Effector CD4-positive, alpha-beta T cell (primary cell): ENCODE results near the gene CDKN1C.
A peak's percentile ranks its signal among the peaks of the same experiment; 100 is the strongest.

Source experiments
- DNase-seq: peaks from one replicate; pipeline ENCODE4 v3.0.0-alpha.2; 2020

The CDKN1C gene

DNA sequence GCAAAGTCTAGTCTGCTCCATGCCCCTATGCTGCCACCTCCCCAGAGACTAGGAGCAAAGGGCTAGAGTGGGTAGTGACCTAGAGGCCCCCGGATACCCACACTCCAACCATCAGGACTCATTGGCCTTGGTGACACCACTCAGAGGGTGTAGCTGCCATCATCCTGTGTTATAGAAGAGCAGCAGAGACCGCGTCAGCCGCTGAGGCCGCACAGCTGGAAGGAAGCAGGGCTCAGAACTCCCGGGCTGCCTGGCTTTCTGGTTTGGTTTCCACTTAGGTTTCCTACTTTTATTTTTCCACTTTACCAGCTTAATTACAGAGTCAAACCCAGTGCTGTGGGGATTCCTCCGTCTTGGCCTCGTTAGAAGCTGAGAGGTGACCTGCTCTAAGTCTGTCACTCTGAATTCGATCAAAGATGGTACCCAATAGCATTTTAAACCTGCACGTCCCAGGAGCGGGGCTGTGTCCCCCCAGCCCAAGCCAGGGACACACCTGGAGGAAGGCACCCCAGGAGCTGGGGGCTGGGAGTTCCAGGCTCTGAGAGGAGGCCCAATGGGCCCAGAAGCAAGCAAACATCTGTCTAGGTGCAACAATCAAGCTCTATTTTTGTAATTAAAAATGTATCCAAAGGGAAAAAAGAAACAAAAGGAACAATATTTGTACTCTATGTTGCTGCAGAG lies 2.1 kb upstream of the CDKN1C start:
- DNase-seq = no peak

DNA sequence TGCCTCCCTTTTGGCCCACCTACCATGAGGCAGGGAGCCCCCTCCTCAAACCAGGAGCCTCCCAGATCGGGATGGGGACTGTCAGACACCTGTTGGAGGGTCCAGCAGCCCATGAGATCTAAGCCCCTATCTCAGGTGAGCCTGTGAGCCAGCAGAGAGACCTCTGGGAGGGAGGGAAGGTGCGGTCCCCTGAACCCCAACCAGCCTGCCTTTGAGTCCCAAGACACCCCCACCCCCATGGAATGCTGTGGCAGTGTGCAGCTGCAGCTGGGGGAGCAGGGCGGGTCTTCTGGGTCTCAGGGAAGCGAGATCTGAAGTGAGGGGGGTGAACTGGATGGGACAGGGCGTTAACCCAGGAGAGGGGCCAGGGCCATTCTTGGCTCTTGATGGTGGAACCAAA lies 1.4 kb upstream of the CDKN1C start:
- no peak for DNase-seq

DNA sequence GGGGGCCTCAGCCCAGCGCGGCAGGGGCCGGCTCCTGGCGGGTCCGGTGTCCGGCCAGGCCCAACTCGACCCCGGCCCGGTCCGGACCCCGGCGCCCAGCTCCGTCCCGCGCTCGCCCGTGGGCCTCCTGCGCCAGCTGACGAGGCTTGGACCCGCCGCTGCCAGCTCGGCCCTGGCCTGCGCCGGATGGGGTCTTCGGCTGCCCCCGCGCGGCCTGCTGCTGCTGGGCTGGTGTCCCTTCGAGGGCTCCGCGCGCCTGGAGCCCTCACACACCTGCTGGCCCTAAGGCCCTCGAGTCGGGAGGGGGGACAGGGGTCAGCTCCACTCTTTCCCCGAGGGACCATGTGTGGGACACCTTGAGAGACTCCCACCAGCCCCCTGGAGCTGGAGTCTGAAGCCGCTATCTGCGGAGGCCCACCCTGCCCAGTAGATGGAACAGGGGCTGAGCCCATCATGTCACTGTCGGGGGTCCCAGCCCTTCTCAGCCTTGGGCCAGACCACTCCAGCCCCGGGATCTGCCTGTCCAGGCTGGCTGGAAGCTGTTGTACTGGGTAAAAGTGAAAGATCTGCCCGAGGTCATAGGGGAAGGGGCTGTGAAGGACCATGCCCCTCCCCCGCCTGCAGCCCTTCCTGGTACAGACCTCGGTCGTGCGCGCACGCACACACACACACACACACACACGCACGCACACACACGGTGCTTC lies 768 bp upstream of the CDKN1C start:
- peak; percentile 18 for DNase-seq

DNA sequence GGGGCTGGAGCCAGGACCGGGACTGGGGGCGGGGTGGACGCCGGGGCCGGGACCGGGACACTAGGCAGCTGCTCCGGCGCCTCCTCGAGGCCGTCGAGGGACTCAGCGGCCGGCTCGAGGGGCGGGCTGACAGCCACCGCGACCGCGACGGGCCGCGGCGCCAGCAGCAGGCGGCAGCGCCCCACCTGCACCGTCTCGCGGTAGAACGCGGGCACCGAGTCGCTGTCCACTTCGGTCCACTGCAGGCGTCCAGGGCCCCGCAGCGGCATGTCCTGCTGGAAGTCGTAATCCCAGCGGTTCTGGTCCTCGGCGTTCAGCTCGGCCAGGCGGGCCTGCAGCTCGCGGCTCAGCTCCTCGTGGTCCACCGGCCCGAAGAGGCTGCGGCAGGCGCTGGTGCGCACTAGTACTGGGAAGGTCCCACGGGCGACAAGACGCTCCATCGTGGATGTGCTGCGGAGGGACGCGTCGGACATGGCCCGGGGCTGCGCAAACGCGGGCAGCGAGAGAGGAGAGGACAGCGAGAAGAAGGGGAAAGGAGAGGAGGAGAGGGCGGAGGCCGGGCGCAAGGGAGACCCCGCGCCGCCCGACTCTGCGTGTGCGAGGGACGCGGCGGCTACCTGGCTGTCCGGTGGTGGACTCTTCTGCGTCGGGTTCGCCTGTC lies 428 bp downstream of the CDKN1C start:
- no peak for DNase-seq

- DNase-seq = no peak
These were observed 1.4 kb downstream of the CDKN1C start for GRCh38 chr11:2883979-2884815.

GRCh38 chr11:2883640-2883978 lies 2.0 kb downstream of the CDKN1C start:
- DNase-seq = no peak

- no peak for DNase-seq
These were observed 3.0 kb downstream of the CDKN1C start for GRCh38 chr11:2882396-2883110.

DNA sequence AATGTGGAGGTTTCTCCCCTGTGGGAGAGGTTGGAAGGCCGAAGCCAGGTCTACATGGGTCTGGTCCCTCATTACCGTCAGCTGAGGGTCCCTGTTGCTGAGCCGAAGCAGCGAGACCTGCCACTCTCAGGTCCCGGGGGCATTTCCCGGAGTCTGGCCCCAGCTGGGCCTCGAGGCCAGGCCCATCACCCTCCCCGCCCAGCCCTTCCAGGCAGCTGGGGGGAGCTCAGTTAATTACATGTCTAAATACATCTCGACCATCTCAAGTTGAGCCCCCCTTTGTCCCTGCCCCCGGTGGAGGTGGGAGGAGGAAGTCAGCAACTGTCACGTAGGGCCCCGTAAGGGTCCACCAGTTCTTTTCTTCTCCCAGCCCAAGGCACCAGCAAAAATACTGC lies 3.6 kb downstream of the CDKN1C start:
- no peak for DNase-seq

- no peak for DNase-seq
These were observed 4.2 kb downstream of the CDKN1C start for GRCh38 chr11:2881076-2881980.

DNA sequence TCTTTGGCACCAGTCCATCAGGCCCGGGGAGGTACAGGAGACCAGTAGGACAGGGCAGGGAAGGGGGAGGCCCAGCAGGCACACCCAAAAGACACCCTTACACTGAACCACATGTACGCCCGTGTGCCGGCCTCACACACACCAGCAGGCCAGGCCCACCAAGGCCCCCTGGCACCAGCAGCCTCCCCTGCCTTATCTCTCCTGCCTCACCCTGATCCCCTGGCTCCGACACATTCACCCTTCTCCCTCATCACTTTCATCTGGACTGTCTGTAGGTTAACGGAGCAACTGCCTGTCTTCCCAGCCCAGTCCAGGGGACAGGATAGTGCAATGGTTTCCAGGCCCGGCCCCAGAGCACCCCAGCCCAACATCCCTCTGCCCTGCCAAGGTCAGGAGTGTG lies 4.9 kb downstream of the CDKN1C start:
- DNase-seq = no peak

DNA sequence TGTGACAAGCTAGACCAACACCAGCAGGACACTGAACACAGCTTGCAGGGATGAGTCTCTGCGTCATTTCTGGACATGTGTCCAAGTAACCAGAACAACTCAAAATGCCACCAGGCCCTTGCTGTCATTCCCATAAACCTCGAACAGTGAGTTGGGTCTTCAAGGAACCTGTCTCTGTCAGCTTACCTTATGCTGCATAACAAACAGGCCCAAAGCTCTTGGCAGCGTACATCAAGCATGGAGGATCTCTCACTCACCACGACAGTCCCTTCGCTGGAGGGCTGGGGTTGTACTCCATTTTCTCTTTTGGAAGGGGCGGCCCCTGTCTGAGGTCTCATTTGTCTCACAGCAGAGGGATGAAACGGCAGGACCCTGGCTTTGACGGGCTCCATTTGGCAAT lies 6.8 kb downstream of the CDKN1C start:
- no peak for DNase-seq

DNA sequence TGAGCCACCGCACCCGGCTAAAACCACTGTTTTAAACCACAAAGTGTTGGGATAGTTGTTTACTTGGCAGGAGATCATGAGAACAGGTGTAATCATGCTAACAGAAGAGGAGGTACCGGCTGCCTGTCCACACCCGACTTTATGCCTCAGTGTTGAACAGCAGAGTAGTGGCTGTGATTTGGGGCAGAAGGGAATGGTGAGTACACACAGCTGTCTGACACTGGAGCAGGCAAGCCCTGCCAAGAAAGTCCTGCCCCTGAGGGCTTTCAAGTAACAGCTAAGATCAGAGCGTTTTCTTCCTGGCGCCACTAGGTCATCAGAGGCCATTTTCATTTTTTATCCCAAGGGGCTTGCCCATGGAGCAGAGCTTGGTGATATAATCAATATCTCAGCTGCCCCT lies 8.1 kb downstream of the CDKN1C start:
- no peak for DNase-seq

- no peak for DNase-seq
These were observed 10.6 kb downstream of the CDKN1C start for GRCh38 chr11:2874963-2875362.

GRCh38 chr11:2870969-2871680 lies 14.4 kb downstream of the CDKN1C start:
- DNase-seq = no peak

- DNase-seq = no peak
These were observed 15.1 kb downstream of the CDKN1C start for GRCh38 chr11:2870460-2870859.

- DNase-seq = no peak
These were observed 15.8 kb downstream of the CDKN1C start for GRCh38 chr11:2869561-2870427.

- DNase-seq = no peak
These were observed 16.4 kb downstream of the CDKN1C start for GRCh38 chr11:2869134-2869526.

GRCh38 chr11:2868506-2869133 lies 17.0 kb downstream of the CDKN1C start:
- no peak for DNase-seq

DNA sequence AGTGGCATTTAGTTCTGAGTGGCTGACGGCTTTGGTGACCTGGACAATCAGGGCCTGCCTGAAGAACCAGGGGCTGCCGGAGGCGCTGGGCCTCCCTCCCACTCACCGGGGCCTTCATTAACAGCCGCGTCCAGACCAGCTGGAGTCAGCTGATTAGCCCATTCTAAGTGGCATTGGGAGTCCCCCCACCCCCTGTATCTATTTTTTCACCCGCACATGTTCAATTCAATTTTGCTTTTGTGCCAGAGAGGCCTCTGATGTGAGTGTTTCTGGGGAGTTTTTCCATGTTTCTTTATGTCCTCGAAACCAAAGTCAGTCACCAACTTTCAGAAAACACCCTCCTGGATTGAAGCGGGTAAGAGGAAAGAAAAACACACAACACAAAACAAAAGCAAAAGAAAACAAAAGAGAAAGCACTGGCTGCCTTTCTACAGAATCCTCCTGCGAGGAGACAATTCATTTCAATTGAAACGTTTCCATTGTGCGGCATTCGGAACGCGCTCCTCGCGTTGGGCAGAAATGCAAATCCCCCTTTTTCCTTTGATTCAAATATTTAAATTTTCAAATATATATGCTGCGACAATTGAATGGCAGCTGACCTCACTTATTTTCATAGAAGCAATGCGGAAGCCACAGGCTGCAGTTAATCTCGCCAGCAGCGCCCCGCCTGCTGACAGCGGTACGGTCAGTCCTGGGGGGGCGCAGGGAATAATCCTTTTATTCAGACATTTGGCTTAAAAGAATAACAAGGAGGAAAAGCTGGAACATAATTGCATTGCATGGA lies 17.7 kb downstream of the CDKN1C start:
- DNase-seq = no peak
